SH-SY5Y (cell line): ENCODE results near the gene PIF1.

ENCODE experiments used
- GATA2 ChIP-seq: IDR thresholded peaks from 2 replicates; pipeline ENCODE4 v1.6.1; 2011; ENCODE audit warnings: mild to moderate bottlenecking, low read depth, low read length
- GATA3 ChIP-seq: IDR thresholded peaks from 2 replicates; pipeline ENCODE4 v1.6.1; 2011; ENCODE audit warnings: low read depth, mild to moderate bottlenecking, low read length, moderate library complexity

GRCh38 chr15:64816452-64816851 is 9.0 kb downstream of the PIF1 start:
- TF ChIP-seq GATA3 = no peak
- no peak for TF ChIP-seq GATA2
